NOMO-1 treated with DMSO at 0.1 percent for 48 hours (cell line): ENCODE results near the gene ZBTB8OS.
"Not testable (repeated sequence)": the region's sequence is repeated elsewhere in the genome, so short reads cannot be mapped to it uniquely, and the experiment has no call there.

Experiments used
- DNase-seq: peaks from one replicate; lab custom pipeline; 2025; ENCODE audit not compliant: unreplicated experiment; lab: John Stamatoyannopoulos, UW

The ZBTB8OS gene

DNA sequence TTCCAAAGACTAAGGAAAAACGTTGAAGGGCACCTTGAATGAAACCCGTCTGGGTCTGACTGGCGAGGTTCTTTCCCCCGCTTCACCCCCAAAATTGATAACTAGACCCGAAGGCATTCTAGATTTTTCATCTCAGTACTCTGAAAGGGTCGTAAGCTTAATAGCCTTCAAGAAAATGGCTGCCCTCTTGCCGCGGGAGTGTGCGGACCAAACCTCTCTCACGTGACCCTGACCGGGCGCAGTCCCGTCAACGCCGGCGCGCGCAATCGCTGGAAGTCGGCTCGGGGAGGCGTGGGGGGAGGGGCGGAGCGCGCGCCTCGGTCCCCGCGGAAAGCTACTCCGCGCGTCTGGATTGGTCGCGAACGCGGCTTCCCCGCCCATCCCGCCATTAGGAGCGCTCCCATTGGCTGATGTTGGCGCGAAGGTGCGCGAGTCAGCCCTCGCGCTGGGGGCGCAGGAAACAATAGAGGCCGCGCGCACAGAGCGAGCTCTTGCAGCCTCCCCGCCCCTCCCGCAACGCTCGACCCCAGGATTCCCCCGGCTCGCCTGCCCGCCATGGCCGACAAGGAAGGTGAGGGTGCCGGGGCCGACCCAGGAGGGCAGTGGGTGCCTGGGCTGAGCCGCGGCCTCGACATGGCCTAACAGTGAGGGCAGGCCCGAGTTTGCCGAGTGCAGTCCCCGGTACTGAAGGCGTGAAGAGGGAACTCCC is 556 bp upstream of the ZBTB8OS start, which contains the start of gene RBBP4:
TSS of gene RBBP4 (plus strand) at position 457 of the 709 bp plus-strand sequence. CDS start at position 556, 99 bp downstream.
- DNase-seq = peak; percentile 96

DNA sequence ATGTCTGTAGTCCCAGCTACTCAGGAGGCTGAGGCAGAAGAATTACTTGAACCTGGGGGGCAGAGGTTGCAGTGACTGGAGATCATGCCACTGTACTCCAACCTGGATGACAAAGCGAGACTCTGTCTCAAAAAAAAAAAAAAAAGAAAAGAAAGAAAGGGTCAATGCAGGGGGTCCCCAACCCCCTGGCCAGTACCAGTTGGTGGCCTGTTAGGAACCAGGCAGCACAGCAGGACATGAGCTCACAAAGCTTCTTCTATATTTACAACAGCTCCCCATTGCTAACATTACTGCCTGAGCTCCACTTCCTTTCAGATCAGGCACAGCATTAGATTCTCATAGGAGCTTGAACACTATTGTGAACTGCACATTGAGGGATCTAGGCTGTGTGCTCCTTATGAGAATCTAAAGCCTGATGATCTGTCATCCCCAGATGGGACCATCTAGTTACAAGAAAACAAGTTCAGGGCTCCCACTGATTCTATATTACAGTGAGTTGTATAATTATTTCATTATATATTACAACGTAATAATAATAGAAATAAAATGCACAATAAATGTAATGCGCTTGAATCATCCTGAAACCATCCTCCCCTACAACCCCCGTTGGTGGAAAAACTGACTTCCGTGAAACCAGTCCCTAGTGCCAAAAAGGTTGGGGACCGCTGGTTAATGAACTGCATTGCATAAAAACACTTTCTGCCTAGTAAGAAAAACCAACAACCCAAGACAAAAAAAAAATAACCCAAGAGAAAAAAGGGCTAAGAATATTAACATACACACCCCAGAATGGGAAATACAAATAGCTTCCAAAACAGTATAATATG is 2.8 kb downstream of the ZBTB8OS start:
- DNase-seq = no peak

DNA sequence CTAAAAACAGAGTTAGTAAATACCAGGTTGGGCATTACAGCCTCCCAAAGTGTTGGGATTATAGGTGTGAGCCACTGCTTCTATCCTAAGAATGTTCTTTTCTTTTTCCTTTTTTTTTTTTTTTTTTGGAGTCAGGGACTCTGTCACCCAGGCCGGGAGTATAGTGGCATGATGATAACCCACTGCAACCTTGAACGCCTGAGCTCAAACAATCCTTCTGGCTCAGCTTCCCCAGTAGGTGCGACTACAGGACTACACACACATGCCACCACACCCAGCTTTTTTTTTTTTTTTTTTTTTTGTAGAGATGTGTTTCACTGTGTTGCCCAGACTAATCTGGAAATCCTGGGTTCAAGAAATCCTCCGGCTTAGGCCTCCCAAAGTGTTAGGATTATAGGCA is 5.9 kb downstream of the ZBTB8OS start:
- DNase-seq = no peak

DNA sequence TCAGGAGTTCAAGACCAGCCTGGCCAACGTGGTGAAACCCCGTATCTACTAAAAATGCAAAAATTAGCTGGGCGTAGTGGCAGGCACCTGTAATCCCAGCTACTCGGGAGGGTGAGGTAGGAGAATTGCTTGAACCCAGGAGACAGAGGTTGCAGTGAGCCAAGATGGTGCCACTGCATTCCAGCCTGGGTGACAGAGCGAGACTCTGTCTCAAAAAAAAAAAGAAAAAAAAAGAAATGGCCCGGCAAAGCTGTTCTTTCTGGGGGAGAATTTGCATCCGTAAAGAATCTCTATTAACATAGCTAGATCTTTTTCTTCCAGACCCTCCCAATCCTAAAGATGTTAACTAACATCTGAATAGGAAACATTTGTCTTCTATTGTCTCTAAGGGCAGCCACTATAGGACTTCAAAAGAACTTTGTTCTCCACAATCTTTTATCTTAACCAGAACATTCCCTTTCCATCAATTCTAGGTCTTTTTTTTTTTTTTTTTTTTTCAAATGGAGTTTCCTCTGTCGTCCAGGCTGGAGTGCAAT is 8.0 kb downstream of the ZBTB8OS start:
- DNase-seq = not testable (repeated sequence)

DNA sequence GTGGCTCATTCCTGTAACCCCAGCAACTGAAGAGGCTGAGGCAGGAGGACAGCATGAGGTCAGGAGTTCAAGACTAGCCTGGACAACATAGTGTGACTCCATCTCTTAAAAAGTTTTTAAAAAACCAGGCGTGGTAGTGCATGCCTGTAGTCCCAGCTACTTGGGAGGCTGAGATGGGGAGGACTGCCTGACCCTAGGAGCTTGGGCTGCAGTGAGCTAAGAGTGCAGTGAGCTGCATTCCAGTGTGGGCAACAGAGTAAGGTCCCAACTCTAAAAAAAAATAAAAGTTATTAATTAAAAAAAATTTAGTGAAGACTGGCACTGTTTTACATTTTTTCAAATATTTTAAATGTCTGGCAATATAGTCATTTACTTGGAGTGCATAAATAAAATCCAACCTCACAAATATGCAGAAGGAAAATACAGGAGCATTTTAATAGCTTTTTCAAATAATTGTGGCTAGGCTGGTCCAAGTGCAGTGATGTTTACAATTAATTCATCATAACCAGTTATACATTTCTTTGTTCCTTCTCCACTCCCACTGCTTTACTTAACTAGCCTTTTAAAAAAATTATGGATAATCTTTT is 10.8 kb downstream of the ZBTB8OS start:
- DNase-seq = no peak

DNA sequence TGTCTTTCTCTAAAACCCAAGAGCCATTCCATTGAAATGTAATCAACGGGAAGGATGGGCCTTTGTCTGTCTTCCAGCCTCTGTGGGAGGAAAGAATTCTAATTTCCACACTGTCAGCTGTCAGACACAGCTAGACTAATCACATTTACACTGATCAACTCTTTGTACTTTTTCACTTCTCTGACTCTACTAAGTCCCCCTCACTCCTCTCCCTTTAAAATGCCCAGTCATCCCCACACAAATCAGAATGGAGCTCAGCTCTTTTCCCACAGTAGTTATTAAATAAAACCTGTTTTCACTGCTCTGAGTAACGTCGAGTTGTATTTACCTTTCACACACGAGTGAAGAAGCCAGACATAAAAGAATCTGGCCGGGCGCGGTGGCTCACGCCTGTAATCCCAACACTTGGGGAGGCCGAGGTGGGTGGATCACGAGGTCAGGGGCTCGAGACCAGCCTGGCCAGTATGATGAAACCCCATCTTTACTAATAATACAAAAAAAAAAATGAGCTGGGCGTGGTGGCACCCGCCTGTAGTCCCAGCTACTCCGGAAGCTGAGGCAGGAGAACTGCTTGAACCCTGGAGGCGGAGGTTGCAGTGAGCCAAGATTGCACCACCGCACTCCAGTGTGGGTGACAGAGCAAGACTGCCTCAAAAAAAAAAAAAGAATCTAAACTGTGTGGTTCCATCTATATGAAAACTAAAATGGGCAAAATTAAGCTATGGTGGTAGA is 13.3 kb downstream of the ZBTB8OS start:
- DNase-seq = peak; percentile 39

DNA sequence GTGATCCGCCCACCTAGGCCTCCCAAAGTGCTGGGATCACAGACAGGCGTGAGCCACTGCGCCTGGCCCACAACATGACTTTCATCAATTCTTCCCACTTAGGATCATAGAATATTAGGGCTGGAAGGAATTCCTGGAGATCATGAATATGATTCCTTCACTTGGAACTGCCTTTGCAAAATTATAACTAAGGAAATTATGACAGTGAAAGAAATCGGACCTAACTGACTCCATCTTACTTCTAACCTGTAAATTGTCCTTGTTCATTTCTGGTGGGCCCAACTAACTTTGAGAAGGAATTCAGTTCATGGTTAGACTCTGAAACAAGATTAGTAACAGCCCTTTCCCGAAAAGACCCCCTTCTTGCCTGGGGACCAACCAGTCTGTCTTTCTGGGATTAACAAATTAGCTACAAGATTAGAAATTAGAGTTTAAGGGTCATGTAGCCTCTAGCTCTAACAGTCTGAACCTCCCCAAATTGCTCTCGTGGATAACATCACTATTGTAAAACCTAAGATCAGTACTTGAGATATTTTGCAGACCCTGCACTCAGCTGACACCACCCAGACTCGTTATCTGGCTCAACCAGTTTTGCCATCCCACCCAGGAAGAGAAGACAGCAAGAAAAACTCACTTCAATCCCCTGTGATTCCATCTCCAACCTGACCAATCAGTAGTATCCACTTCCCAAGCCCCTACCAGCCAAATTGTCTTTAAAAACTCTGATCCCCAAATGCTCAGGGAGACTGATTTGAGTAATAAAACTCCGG is 14.7 kb downstream of the ZBTB8OS start:
- DNase-seq = no peak

DNA sequence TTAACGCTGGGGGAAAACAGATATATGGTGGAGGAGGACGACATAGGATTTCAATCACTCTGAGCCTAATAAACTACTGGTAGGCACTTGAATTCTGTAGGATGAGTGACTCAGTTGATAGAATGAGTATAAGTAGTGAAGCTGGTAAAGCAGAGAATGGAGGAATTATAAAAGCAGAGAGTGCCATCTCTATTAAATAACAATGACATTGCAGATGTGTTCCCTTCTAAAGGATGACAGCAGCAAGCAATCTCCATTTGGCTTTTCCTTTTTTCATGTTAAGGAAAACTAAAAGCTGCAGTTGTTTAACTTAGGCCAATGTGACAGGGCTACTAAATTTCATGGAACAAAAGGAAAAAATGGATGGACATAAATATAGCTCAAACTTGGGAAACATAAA is 17.5 kb downstream of the ZBTB8OS start:
- DNase-seq = no peak

DNA sequence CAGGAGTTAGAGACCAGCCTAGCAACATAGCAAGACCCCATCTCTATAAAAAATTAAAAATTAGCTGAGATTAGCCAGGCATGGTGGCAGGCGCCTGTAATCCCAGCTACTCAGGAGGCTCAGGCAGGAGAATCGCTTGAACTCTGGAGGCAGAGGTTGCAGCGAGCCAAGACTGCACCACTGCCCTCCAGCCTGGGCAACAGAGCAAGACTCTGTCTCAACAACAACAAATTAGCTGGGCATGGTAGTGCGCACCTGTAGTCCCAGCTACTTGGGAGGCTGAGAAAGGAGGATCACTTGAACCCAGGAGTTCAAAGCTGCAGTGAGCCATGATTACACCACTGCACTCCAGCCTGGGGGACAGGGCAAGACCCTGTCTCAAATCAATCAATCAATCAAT is 20.2 kb downstream of the ZBTB8OS start:
- not testable (repeated sequence) for DNase-seq

DNA sequence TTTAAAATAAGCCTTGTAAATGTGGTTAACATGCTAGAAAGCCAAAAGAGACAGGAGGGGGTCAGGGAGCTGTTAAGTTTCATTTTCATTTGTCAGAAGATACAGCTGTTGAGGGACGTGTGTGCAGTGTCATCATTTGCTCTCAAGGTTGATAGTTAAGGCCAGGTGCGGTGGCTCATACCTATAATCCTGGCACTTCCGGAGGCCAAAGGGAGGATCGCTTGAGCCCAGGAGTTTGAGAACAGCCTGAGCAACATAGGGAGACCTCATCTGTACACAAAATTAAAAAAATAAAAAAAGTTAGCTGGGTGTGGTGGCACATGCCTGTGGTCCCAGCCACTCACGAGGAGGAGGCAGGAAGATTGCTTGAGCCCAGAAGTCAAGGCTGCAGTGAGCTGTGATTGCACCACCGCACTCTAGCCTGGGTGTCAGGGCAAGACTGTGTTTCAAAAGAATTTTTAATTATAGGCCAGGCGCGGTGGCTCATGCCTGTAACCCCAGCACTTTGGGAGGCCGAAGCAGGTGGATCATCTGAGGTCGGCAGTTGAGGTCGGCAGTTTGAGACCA is 22.7 kb downstream of the ZBTB8OS start:
- DNase-seq = peak; percentile 68

DNA sequence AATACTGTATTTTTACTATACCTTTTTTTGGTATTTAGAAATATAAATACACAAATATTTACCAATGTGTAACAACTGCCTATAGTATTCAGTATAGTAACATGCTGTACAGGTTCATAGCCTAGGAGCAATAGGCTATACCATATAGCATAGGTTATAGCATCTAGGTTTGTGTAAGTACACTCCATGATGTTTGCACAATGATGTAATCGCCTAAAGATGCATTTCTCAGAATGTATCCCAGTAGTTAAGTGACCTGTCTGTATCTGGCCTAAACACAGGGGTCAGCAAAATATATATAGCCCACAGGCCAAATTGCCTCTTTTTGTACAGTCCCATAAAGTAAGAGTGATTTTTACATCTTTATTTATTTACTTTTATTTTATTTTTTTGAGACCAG is 24.2 kb downstream of the ZBTB8OS start:
- no peak for DNase-seq

DNA sequence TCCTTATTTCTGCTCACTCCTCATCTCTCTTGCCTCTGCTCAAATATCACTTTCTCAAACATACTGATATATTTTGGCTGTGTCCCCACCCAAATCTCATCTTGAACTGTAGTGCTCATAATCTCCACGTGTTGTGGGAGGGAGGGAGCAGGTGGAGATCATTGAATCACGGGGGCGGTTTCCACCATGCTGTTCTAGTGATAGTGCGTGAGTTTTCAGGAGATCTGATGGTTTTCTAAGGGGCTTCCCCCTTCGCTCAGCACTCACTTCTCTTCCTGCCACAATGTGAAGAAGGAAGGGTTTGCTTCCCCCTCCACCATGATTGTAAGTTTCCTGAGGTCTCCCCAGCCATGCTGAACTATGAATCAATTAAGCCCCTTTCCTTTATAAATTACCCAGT is 26.6 kb downstream of the ZBTB8OS start:
- DNase-seq = no peak

DNA sequence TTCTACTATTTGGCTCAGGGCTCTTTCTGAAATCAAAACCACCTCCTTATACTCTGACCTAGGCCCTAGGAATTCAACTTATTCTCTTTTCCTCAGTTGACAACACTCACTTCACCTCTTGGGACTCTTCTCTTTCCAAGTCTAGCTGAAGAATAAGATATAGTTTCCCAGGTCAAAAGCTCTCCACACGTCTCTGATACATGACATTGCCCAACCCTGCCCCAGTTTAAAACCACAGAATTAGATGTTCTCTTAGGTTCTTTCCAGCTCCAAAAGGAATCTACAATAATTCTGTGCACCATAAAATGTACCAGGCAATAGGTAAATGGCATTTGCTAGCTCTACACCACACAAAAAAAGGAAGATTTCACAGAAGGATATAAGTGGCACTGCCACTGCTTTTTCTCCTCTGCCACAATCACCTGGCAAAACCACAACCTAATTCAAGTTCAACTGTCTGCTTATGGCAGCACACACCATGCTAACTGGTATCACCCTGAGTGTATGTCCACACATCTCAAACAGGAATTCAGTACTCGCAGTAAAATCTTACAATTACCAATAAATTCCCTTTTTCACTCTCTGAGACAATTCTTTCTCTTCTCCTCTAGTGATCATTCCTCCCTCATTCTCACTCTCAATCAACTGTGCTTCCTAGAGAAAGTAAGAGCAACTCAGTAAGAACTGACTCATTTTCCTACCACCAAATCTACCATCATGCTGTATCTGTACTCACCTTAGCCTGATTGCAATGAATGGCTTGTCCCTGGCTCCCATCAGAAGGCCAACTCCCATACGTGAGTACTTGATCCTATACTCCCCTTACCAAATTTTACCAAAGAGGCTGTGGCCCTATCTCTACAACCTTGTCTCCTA is 27.3 kb downstream of the ZBTB8OS start:
- peak; percentile 15 for DNase-seq

DNA sequence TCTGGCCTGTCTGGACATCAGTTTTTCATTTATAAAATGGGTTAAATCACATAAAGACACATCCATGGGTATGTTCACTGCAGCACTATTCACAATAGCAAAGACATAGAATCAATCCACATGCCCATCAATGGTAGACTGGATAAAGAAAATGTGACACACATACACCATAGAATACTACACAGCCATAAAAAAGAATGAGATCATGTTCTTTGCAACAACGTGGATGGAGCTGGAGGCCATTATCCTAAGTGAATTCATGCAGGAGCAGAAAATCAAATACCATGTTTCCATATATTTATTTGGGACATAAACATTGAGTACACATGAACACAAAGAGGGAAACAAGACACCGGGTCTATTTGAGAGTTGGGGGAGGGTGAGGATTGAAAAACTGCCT is 28.1 kb downstream of the ZBTB8OS start:
- DNase-seq = no peak

DNA sequence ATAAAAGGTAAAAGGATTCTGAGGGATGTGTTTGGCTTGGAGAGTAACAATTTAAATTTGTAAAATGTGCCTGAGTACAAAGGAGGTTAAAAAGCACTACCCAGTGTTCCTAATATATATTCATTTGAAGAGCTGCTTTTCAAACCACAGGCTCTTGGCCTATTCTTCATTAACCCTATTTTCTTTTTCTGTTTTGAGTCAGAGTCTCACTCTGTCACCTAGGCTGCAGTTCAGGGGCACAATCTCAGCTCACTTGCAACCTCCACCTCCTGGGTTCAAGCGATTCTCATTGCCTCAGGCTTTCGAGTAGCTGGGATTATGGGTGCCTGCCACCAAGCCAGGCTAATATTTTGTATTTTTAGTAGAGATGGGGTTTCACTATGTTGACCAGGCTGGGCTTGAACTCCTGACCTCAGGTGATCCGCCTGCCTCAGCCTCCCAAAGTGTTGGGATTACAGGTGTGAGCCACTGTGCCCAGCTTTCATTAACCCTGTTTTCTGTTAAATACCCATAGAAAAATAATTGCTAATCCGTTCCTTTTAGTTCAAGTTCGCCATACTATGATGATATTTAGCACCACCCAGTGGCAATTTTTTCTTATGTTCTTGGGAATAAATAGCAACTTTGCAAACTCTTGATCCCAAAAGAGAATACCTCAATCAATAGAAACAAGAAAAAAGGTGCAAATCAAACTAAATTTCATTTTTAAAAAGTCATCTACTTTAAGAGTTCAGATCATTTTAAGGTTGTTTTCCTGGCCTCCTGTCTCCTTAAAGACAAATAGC is 30.5 kb downstream of the ZBTB8OS start:
- DNase-seq = no peak

DNA sequence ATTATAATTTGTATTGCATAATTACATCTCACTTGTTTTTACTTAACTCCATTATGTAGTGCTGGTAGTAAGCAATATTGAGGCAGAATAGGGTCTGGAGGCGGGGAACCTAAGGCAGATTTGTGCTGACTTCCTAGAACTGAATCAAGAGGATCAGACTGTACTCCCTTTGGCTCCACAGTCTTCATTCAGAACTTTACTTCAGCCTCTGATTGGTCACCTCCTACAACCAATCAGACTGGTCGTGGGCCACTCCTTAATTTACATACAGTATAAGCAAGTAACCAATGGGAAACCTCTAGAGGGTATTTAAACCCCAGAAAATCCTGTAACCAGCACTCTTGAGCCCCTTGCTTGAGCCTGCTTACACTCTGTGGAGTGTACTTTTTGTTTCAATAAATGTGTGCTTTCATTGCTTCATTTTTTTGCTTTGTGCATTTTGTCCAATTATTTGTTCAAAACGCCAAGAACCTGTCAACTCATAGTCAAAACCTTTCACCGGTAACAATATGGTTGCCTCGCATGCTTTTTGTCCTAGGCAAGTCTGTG is 31.6 kb downstream of the ZBTB8OS start:
- DNase-seq = no peak

DNA sequence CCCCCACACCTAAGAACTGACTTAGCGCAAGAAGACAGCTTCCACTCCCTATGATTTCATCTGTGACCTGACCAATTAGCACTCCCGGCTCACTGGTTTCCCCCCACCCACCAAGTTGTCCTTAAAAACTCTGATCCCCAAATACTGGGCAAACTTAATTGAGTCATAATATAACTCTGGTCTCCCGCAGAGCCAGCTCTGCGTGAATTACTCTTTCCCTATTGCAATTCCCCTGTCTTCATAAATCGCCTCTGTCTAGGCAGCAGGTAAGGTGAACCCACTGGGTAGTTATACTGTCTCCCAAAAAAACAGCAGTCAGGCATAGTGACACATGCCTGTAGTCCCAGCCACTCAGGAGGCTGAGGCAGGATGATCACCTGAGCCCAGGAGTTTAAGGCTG is 36.9 kb downstream of the ZBTB8OS start:
- no peak for DNase-seq
